GM04503 (cell line): Measurements from ENCODE around the gene FNDC3B.

Source experiments
- DNase-seq: peaks from one replicate; pipeline ENCODE4 v3.0.0-alpha.2; 2012; ENCODE audit warnings: low read depth

The FNDC3B gene

DNA sequence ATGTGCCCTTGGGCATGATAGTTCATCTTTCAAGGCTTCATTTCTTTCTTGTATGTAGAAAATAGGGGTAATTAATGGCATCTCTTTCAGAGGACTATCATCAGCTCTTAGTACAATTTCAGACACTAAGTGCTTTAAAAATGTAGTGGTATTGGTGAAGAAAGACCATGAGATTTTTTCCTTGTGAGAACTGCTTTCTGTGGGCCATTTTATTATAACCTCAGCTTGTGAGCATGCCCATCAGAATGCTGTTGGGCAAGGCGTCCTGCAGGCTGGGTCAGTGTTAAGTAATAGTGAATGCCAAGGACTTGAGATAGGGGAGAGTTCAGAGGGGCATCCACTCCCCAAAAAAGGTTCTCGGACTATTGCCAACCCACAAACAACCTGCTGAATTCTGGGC, 221.0 kb downstream of the FNDC3B start:
- DNase-seq, result peak; percentile 81

- DNase-seq, result no peak
These were observed 221.7 kb downstream of the FNDC3B start for GRCh38 chr3:172261054-172261453.

- DNase-seq, result no peak
These were observed 223.7 kb downstream of the FNDC3B start for GRCh38 chr3:172262991-172263608.

DNA sequence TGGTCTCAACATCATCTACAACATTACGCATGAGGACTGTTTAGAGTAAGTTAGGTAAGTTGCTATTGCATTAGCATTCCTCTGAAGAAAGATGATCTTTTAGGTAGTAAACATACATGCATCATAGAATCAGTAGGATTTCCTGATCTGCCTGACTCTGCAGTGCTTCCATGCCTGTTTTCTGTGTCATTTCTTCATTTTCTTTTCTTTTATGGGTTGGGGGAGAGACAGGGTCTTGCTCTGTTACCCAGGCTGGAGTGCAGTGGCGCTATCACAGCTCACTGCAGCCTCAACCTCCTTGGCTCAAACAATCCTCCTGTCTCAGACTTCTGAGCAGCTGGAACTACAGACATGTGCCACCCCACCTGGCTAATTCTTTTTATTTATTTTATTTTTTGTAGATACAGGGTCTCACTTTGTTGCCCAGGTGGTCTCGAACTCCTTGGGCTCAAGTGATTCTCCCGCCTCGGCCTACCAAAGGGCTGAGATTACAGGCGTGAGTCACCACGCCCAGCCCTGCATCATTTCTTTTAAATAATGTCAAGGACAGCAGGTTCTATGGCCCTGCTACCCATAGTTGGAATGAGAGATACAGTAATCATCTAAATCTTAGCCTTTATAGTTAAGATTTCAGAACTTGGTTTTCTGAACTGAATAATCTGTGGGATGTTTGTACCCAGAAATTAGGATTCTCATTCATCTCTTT, 224.6 kb downstream of the FNDC3B start:
- no peak for DNase-seq

DNA sequence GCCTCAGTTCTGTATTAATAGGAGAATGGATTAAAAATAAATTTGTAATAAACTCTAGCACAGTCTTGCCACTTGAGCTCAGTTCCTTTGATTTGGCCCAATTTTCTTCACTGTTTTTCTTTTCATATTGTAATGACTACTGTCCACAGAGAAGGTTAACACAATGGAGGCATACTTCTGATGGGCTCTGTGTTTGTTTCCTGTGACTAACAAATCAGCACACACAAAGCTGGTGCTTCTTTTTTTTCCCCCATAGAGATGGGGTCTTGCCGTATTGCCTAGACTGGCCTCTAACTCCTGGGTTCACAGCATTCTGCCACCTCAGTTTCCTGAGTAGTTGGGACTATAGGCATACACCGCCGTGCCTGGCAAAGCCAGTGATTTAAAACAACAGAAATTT, 226.7 kb downstream of the FNDC3B start:
- no peak for DNase-seq

GRCh38 chr3:172268425-172268824, 229.0 kb downstream of the FNDC3B start:
- DNase-seq, result no peak

- no peak for DNase-seq
These were observed 229.5 kb downstream of the FNDC3B start for GRCh38 chr3:172268868-172269267.

DNA sequence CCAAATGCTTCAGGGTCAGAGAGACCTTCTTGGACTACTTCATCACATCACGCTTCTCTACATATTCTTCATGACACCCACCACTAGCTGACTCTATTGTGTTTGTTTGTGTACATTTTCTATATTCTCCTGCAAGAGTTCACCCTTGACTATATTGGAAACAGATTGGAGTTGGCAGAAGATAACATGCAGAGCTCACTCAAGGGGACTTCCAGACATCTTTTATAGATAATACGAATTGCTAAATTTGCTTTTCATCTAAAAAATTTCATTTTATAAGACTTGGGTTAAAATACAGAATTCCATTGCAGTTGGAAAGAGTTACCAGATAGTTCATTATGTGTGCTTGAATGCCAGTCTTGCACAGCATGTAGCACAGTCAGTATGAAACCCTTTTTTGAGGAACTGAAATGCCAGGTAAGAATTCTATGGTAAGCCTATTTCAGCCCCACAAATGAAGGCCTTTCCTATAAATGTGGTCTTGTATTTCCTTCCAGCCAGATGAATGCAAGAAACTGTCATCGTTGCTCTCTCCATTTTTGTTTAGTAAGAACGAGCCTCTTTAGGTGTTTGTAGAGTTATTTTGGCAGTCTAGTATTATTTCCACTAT, 231.3 kb downstream of the FNDC3B start:
- no peak for DNase-seq

DNA sequence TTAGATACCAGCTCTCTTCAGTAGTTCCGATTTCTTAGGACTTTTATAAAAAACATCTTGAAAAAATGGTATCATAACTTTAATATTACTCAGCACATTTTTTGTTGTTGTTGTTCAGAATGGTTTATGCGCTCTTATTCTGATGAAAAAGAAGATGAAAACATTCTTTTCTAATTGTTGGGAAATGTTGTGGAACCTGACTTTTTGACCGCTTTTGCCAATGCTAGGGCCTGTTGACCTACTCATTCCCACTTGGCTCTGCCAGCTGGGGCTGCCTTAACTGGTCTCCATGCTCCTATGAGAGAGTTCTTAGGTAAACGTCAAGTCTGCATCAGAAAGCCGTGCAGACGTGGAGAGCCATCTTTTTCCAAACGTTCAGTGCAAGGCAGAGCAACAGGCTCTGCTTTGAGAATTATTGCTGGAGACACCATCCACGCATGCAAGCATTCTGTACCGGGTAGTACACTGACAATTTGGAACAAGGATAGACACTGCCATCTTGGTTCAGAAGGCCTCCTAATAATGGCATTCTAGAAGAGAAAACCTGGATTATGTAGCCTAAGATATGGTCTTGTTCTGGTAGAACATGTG, 232.1 kb downstream of the FNDC3B start:
- DNase-seq, result no peak

GRCh38 chr3:172272698-172273097, 233.3 kb downstream of the FNDC3B start:
- no peak for DNase-seq

GRCh38 chr3:172273378-172273777, 234.0 kb downstream of the FNDC3B start:
- no peak for DNase-seq

- DNase-seq, result no peak
These were observed 235.5 kb downstream of the FNDC3B start for GRCh38 chr3:172274906-172275305.

GRCh38 chr3:172275586-172275985, 236.2 kb downstream of the FNDC3B start:
- no peak for DNase-seq

DNA sequence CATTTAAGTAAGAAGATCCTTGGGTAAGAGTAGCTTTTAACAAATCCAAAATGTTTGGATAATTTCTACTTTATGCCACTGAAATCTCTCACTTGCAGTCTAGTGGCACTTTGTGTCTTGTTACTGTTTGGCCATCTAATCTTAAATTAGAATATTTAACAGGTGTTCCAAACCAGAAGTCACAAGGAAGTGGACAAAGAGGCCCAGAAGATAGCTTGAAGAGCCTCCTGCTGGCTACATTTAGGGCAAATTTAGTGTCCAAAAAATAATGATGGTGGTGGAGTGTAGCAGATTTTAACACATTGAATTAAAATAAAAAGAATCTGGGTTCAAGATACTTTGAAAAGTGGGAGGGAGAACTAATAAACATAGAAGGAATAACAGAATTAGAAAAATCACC, 236.7 kb downstream of the FNDC3B start:
- DNase-seq, result no peak

- DNase-seq, result no peak
These were observed 237.8 kb downstream of the FNDC3B start for GRCh38 chr3:172277151-172277652.

GRCh38 chr3:172279191-172279640, 239.8 kb downstream of the FNDC3B start:
- DNase-seq, result no peak

DNA sequence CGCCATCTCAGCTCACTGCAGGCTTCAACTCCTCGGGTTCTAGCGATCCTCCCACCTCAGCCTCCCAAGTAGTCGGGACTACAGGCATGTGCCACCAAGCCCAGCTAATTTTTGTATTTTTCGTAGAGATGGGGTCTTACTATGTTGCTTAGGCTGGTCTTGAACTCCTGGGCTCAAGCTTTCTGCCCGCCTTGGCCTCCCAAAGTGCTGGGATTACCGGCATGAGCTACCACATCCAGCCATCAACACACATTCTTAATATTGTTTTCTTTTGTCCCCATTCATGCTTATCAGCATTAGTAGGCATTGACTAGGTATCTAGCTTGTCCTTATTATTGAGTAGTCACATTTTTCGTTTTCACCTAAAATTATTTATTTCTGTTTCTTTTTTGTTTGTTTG, 240.6 kb downstream of the FNDC3B start:
- no peak for DNase-seq

DNA sequence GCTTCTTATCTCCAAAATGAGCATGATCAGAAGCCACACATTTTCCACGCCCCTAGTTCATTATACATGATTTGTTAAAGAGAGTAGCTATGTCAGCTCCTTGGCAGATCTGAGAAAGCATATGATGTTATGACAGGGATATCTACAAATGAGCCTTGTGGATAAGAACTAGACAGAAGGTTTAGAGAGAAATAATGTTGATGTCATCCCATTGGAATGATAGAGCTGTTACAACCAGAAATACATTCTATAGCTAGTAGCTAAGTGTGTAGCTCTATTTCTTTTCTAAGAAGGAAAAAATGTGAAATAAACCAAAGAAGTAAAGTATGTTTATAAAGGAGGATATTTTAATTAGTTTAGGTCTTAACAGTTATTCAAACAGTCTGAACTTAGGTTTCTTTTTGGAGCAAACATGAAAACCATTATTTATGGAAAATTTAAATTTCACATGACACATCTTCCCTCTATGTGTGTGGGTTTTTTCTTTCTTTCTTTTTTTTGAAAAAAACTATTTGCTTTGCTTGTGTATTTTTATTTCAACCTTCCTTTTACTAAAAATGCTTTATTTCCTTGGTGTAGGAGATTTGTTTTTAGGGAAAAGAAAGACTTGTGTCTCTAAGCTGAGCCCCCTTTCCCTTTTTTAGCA, 241.2 kb downstream of the FNDC3B start:
- no peak for DNase-seq

- DNase-seq, result no peak
These were observed 242.5 kb downstream of the FNDC3B start for GRCh38 chr3:172281884-172282283.

DNA sequence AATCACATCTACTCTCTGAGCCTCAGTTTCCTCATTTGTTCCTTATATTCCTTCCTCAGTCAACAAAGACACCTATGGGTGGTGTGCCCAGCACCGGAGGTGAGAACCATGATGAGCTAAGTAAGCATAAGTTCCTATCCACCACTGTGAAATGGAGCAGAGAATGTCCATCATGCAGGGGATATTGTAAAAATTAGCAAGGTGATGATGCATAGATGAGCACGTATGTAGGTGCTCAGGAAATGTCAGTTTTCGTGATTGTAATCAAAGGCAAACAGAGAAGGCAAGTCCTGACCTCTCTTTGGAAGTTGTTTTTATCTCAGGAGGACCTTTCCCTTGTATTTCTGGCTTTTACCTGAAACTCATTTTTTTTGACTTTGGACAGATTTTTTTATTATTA, 243.5 kb downstream of the FNDC3B start:
- DNase-seq, result no peak

DNA sequence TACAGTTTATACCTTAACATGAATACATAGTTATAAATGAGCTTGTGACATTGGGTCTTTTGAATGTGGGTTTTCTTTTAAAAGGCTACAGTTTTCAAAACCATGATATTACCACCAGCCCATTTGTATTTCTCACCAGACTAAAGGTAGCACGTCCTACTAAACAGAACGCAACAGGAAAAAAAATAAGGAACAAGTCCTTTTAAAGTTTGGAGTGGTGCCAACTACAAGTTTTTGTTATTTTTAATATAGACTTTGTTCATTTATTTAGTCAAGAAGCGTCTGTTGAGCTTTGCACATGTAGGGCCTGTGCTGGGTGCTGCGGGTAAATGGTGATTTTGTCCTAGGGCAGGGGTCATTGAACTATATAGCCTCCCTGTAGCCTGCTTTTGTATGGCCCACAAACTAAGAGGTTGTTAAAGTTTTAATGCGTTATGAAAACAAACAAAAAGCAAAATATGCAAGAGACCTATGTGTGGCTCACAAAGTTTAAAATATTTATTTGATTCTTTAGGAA, 244.5 kb downstream of the FNDC3B start:
- no peak for DNase-seq

DNA sequence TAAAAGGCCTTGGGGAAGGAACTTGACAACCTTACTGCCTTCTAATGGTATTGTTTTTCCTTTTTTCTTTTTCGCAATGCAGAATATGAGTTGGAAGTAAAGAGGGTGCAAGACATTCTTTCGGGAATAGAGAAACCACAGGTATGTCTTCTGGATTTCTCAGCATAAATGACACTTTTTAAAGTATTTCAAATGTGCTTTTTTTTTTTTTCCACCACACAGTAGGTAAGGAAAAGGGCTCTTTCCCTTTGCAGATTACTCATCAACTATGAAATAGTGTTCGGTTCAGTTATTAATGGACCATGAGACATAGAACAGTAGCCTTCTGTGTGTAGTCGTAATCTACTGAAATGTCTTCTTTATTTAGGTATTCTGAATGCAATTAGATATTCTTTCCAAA, 246.5 kb downstream of the FNDC3B start:
- DNase-seq, result peak; percentile 49
